Activated T-helper 1 cell treated with anti-CD3 and anti-CD28 coated beads, Interleukin-2, amount 50 U/mL, for 16 hours (primary cell): ENCODE measurements around the gene SPO11.

Experiments
- DNase-seq, 2 donors: peaks; one replicate each; pipeline ENCODE4 v3.0.0-alpha.2; 2020; ENCODE audit warnings: low read depth in 1 of 2, low spot score in 1 of 2

The SPO11 gene

GRCh38 chr20:57374931-57375651 lies 45.5 kb downstream of the SPO11 start:
- no peak for DNase-seq

- DNase-seq = no peak
Observed at GRCh38 chr20:57375652-57376230, 46.1 kb downstream of the SPO11 start.

- no peak for DNase-seq
Observed at GRCh38 chr20:57377350-57377749, 47.7 kb downstream of the SPO11 start.

GRCh38 chr20:57378107-57378506 lies 48.5 kb downstream of the SPO11 start:
- no peak for DNase-seq

GRCh38 chr20:57378646-57379262 lies 49.2 kb downstream of the SPO11 start:
- no peak for DNase-seq

- no peak for DNase-seq
Observed at GRCh38 chr20:57379263-57379647, 49.7 kb downstream of the SPO11 start.

- DNase-seq = no peak
Observed at GRCh38 chr20:57380081-57380750, 50.6 kb downstream of the SPO11 start.

GRCh38 chr20:57381596-57382503 lies 52.2 kb downstream of the SPO11 start:
- peak; percentile 72 to 79 for DNase-seq

- no peak for DNase-seq
Observed at GRCh38 chr20:57382516-57382915, 52.9 kb downstream of the SPO11 start.

GRCh38 chr20:57383447-57384347 lies 54.1 kb downstream of the SPO11 start:
- DNase-seq = no peak

- no peak for DNase-seq
Observed at GRCh38 chr20:57384486-57384885, 54.9 kb downstream of the SPO11 start.

GRCh38 chr20:57384953-57385761 lies 55.6 kb downstream of the SPO11 start:
- no peak for DNase-seq

- no peak for DNase-seq
Observed at GRCh38 chr20:57385940-57386339, 56.3 kb downstream of the SPO11 start.

- no peak for DNase-seq
Observed at GRCh38 chr20:57386762-57387161, 57.2 kb downstream of the SPO11 start.

- no peak for DNase-seq
Observed at GRCh38 chr20:57387463-57387862, 57.9 kb downstream of the SPO11 start.

GRCh38 chr20:57387945-57388371 lies 58.4 kb downstream of the SPO11 start:
- DNase-seq = no peak

GRCh38 chr20:57388953-57389694 lies 59.5 kb downstream of the SPO11 start:
- peak in 1 of 2 donors; percentile 55 for DNase-seq
